H1 (cell line): ENCODE results near the gene PRR5. TPM values are rescaled to one million over a fixed set of nuclear protein-coding genes. Genes with fewer than 3 reads are reported as not detected.
"Not testable (repeated sequence)": the region's sequence is repeated elsewhere in the genome, so short reads cannot be mapped to it uniquely, and the experiment has no call there.

ENCODE experiments used
- CTCF ChIA-PET: fragments of 300-600 bp; sonication (Branson Sonifier 250); formaldehyde crosslinking; loops from one replicate; lab custom pipeline; 2021; ENCODE audit not compliant: partially characterized antibody; lab: Charles Lee
- POLR2A ChIA-PET: fragments of 300-600 bp; sonication (Branson Sonifier 250); formaldehyde crosslinking; loops from one replicate; lab custom pipeline; 2021; ENCODE audit warnings: inconsistent platforms; ENCODE audit not compliant: partially characterized antibody; lab: Charles Lee
- DNase-seq, 2 experiments: peaks; one replicate each; pipeline versions ENCODE4 v3.0.0 to v3.0.0-alpha.2; 2010 to 2022; ENCODE audit warnings: low spot score in 2 of 2, low read depth in 1 of 2, mixed read lengths in 1 of 2
- FAIRE-seq: peaks from 2 replicates; lab custom pipeline; 2011; peaks lifted over from hg19 to GRCh38; lab: Jason Lieb, UNC
- H2AFZ ChIP-seq: 2 replicates; pipeline ENCODE4 v1.8.1; 2012; ENCODE audit warnings: low read length, inconsistent platforms
- H2AK5ac ChIP-seq: 2 replicates; pipeline ENCODE4 v1.6.1; 2013; ENCODE audit warnings: low read depth, low read length
- H2BK120ac ChIP-seq: replicated peaks from 2 replicates; pipeline ENCODE3; 2013; ENCODE audit warnings: low read depth, low read length, inconsistent platforms
- H2BK12ac ChIP-seq: 2 replicates; pipeline ENCODE4 v1.6.1; 2013; ENCODE audit warnings: low read depth, low read length
- H2BK15ac ChIP-seq: 2 replicates; pipeline ENCODE4 v1.6.1; 2013; ENCODE audit warnings: low read length
- H2BK20ac ChIP-seq: 2 replicates; pipeline ENCODE4 v1.6.1; 2013; ENCODE audit warnings: low read length
- H2BK5ac ChIP-seq: 2 replicates; pipeline ENCODE4 v1.6.1; 2013; ENCODE audit warnings: low read depth, low read length
- H3K14ac ChIP-seq: 2 replicates; pipeline ENCODE4 v1.6.1; 2013; ENCODE audit warnings: inconsistent platforms; ENCODE audit not compliant: insufficient read length
- H3K18ac ChIP-seq: 2 replicates; pipeline ENCODE4 v1.6.1; 2013; ENCODE audit warnings: low read length; ENCODE audit errors: extremely low read depth
- H3K23ac ChIP-seq: 2 replicates; pipeline ENCODE4 v1.6.1; 2013; ENCODE audit warnings: inconsistent platforms; ENCODE audit not compliant: insufficient read length
- H3K23me2 ChIP-seq: 2 replicates; pipeline ENCODE4 v1.6.1; 2013; ENCODE audit warnings: low read depth, low read length
- H3K27ac ChIP-seq: 2 replicates; pipeline ENCODE4 v1.6.1; 2011; ENCODE audit warnings: low read depth, low read length, inconsistent platforms
- H3K27me3 ChIP-seq, 4 experiments: replicated peaks in 1 of 4; 1 replicate in 1 of 4; 2 replicates in 3 of 4; pipeline versions ENCODE4 v1.6.1 to v1.8.1; 2011 to 2013; ENCODE audit warnings: low read length in 3 of 4, mild to moderate bottlenecking in 3 of 4, inconsistent platforms in 2 of 4, mixed read lengths in 2 of 4, moderate library complexity in 1 of 4; ENCODE audit not compliant: control insufficient read depth in 3 of 4, insufficient read depth in 3 of 4; ENCODE audit errors: extremely low read depth in 1 of 4
- H3K36me3 ChIP-seq, 4 experiments: 2 replicates each; pipeline versions ENCODE4 v1.6.1 to v1.8.1; 2011 to 2013; ENCODE audit warnings: mild to moderate bottlenecking in 4 of 4, low read length in 3 of 4, moderate library complexity in 2 of 4, control low read depth in 1 of 4, inconsistent platforms in 1 of 4; ENCODE audit not compliant: insufficient read depth in 4 of 4, control insufficient read depth in 2 of 4
- H3K4ac ChIP-seq: replicated peaks from 2 replicates; pipeline ENCODE3; 2013; ENCODE audit warnings: low read length, low read depth, mixed read lengths, inconsistent platforms; ENCODE audit not compliant: insufficient read length
- H3K4me1 ChIP-seq, 4 experiments: replicated peaks in 1 of 4; 1 replicate in 1 of 4; 2 replicates in 3 of 4; pipeline versions ENCODE4 v1.6.1 to v1.8.1; 2011 to 2013; ENCODE audit warnings: low read length in 3 of 4, inconsistent platforms in 2 of 4, mixed read lengths in 1 of 4; ENCODE audit not compliant: insufficient read depth in 4 of 4, control insufficient read depth in 3 of 4
- H3K4me2 ChIP-seq, 2 experiments: 2 replicates each; pipeline versions ENCODE4 v1.6.1 to v1.8.1; 2011 to 2013; ENCODE audit warnings: low read depth in 2 of 2, low read length in 2 of 2, control low read depth in 1 of 2, inconsistent platforms in 1 of 2, mild to moderate bottlenecking in 1 of 2; ENCODE audit not compliant: insufficient read depth in 1 of 2
- H3K4me3 ChIP-seq, 4 experiments: fragments of 200-600, 300-600 bp in 1 of 4; sonication (generic), shearing (Covaris generic), sonication (Bioruptor Twin) in 1 of 4; 2 replicates each; pipeline versions ENCODE4 v1.5.1 to v1.8.1; 2011 to 2016; ENCODE audit warnings: low read length in 4 of 4, low read depth in 3 of 4, control low read depth in 2 of 4, inconsistent platforms in 2 of 4, mild to moderate bottlenecking in 2 of 4, mixed read lengths in 1 of 4, moderate library complexity in 1 of 4; ENCODE audit not compliant: insufficient read depth in 2 of 4; ENCODE audit errors: extremely low read depth in 1 of 4
- H3K56ac ChIP-seq: replicated peaks from 2 replicates; pipeline ENCODE3; 2013; ENCODE audit warnings: low read depth, mild to moderate bottlenecking, mixed read lengths, low read length, inconsistent platforms; ENCODE audit not compliant: insufficient read length
- H3K79me1 ChIP-seq: 2 replicates; pipeline ENCODE4 v1.6.1; 2013; ENCODE audit warnings: low read depth, low read length, control low read depth
- H3K79me2 ChIP-seq, 2 experiments: 2 replicates each; pipeline versions ENCODE4 v1.6.1 to v1.8.1; 2012 to 2013; ENCODE audit warnings: low read length in 2 of 2, mild to moderate bottlenecking in 2 of 2, inconsistent platforms in 1 of 2; ENCODE audit not compliant: insufficient read depth in 2 of 2, control insufficient read depth in 1 of 2
- H3K9ac ChIP-seq, 4 experiments: replicated peaks in 1 of 4; 1 replicate in 1 of 4; 2 replicates in 3 of 4; pipeline versions ENCODE4 v1.6.1 to v1.8.1; 2011 to 2013; ENCODE audit warnings: low read depth in 3 of 4, low read length in 3 of 4, control low read depth in 2 of 4, mild to moderate bottlenecking in 2 of 4, moderate library complexity in 2 of 4, inconsistent platforms in 1 of 4; ENCODE audit errors: extremely low read depth in 1 of 4
- H3K9me3 ChIP-seq, 2 experiments: 2 replicates each; pipeline versions ENCODE4 v1.6.1 to v1.8.1; 2012 to 2013; ENCODE audit warnings: mild to moderate bottlenecking in 2 of 2, moderate library complexity in 2 of 2, control low read depth in 1 of 2, inconsistent platforms in 1 of 2, low read depth in 1 of 2, low read length in 1 of 2, mixed read lengths in 1 of 2; ENCODE audit not compliant: insufficient read depth in 2 of 2
- H4K20me1 ChIP-seq, 2 experiments: replicated peaks in 1 of 2; 2 replicates each; pipeline versions ENCODE3 to v1.8.1; 2011 to 2013; ENCODE audit warnings: inconsistent platforms in 2 of 2, low read length in 2 of 2, mild to moderate bottlenecking in 1 of 2; ENCODE audit not compliant: insufficient read depth in 2 of 2, control insufficient read depth in 1 of 2
- H4K5ac ChIP-seq: 2 replicates; pipeline ENCODE4 v1.6.1; 2013; ENCODE audit warnings: low read length, low read depth, mixed read lengths, inconsistent platforms; ENCODE audit not compliant: insufficient read length
- H4K8ac ChIP-seq: 2 replicates; pipeline ENCODE4 v1.8.0; 2013; ENCODE audit warnings: mild to moderate bottlenecking, moderate library complexity, low read length, inconsistent platforms; ENCODE audit not compliant: insufficient read depth; ENCODE audit errors: extremely low read depth
- H4K91ac ChIP-seq: replicated peaks from 2 replicates; pipeline ENCODE3; 2013; ENCODE audit warnings: low read length, mixed read lengths, inconsistent platforms; ENCODE audit not compliant: insufficient read length
- WGBS, 2 experiments: shearing (Covaris generic) in 1 of 2; methylation state at CpG; one replicate each; pipeline versions ENCODE4 v1.1.6 to v1.1.7; 2013 to 2015; ENCODE audit warnings: low lambda C conversion rate in 2 of 2, mixed read lengths in 2 of 2, inconsistent platforms in 1 of 2, low coverage in 1 of 2, missing lambda C conversion rate in 1 of 2; ENCODE audit not compliant: insufficient replicate concordance in 2 of 2, insufficient coverage in 1 of 2, insufficient read length in 1 of 2; ENCODE audit errors: extremely low coverage in 1 of 2, missing lambda C conversion rate in 1 of 2; 5-methylcytosine and 5-hydroxymethylcytosine counted together
- polyA plus RNA-seq, 7 experiments: library from polyadenylated mRNA; depleted of rRNA in 3 of 7; stranded (reverse) in 5 of 7; unstranded in 2 of 7; fragments of >200 nt in 5 of 7; fragments of 200-250 nt in 2 of 7; gene quantifications; 1 replicate in 5 of 7; 2 replicates in 1 of 7; 4 replicates in 1 of 7; pipeline versions ENCODE4 v1.2.1 to v1.2.3, GENCODE V29; 2011 to 2013; ENCODE audit warnings: missing spikeins in 2 of 7, mixed read lengths in 2 of 7
- total RNA-seq: library from RNA; stranded (reverse); fragmentation: NEBNext Ultra II Directional; extraction: Animal tissue kit (Norgen Biotek cat#: 25700); gene quantifications from 2 replicates; pipeline ENCODE4 v1.2.1, GENCODE V29; 2021

The PRR5 gene
- total and polyA plus RNA-seq, 2 of the 8 experiments (the other 6 are each of a cell fraction or from before 2014, with no cell fraction given), result 16.5 to 25.7 TPM

GRCh38 chr22:44739666-44740065 is 37.7 kb downstream of the PRR5 start:
- not testable (repeated sequence) for H3K56ac ChIP-seq, H2BK120ac ChIP-seq, H4K91ac ChIP-seq, H3K9me3 ChIP-seq, H2BK12ac ChIP-seq, H2AFZ ChIP-seq, H3K79me2 ChIP-seq, FAIRE-seq, H3K14ac ChIP-seq, H3K18ac ChIP-seq, H3K27me3 ChIP-seq, H3K4me2 ChIP-seq, H3K79me1 ChIP-seq, H3K23me2 ChIP-seq, H3K4ac ChIP-seq, H4K20me1 ChIP-seq, H2AK5ac ChIP-seq, H3K23ac ChIP-seq, H3K9ac ChIP-seq, H3K36me3 ChIP-seq, H2BK15ac ChIP-seq, H2BK20ac ChIP-seq, H3K27ac ChIP-seq, H4K8ac ChIP-seq, H4K5ac ChIP-seq, DNase-seq, H3K4me3 ChIP-seq
- CTCF ChIA-PET, result interaction anchor here (1.9 to 9.3 kb wide), 2 partner anchors 42 to 55 kb away, joined by 5 to 102 read pairs; no protein-coding TSS in a partner anchor
- WGBS, 2 experiments, result 85% methylated on average over 9 of the region's 10 CpGs; no CpG with 5 or more reads in 1 of the 2 experiments
- Histone ChIP-seq H2BK5ac (peak overlapping the region; percentile 9; the same call in 1 of the 2 replicates), H3K4me1 (peaks cover 0 to 17% (median 12%) of the 10 kb centered on the region in 4 experiments; a peak in 5 of 7 replicates)
- POLR2A ChIA-PET, result interaction anchor here (1.2 kb wide), 1 partner anchor 18 kb away, joined by 3 read pairs; no protein-coding TSS in a partner anchor
